ENCODE measurements around the gene ZNF462. TPM values are rescaled to one million over a fixed set of nuclear protein-coding genes. Genes with fewer than 3 reads are reported as not detected.

The ZNF462 gene
- total RNA-seq, 2 donors from 2014 or later: 6.0 to 11.0 TPM

- no peak overlapping the region for H3K4me3 Mint-ChIP-seq
- no peaks in the 10 kb centered on the region for H3K4me1 Mint-ChIP-seq
- ATAC-seq (no peak), DNase-seq (no peak)
- H3K9me3 ChIP-seq (ENCODE audit: control insufficient read depth, low read length, poor library complexity, severe bottlenecking): no peaks in the 10 kb centered on the region
- no peak overlapping the region for H3K27ac Mint-ChIP-seq
- no peaks in the 10 kb centered on the region for H3K36me3 Mint-ChIP-seq (ENCODE audit: low read depth)
- no peaks in the 10 kb centered on the region for H3K27me3 Mint-ChIP-seq
Observed at GRCh38 chr9:107008447-107008846, 145.5 kb downstream of the ZNF462 start.

- Mint-ChIP-seq H3K27me3 (no peaks in the 10 kb centered on the region), H3K27ac (no peak overlapping the region), H3K4me3 (no peak overlapping the region), H3K4me1 (no peaks in the 10 kb centered on the region), H3K36me3 (ENCODE audit: low read depth) (no peaks in the 10 kb centered on the region)
- ATAC-seq (no peak), DNase-seq (no peak)
- H3K9me3 ChIP-seq (ENCODE audit: control insufficient read depth, low read length, poor library complexity, severe bottlenecking): no peaks in the 10 kb centered on the region
Observed at GRCh38 chr9:107016383-107016782, 153.4 kb downstream of the ZNF462 start.

- no peak overlapping the region for H3K27ac Mint-ChIP-seq
Observed at GRCh38 chr9:107018861-107019545, 156.0 kb downstream of the ZNF462 start.

GRCh38 chr9:107020040-107020530 lies 157.1 kb downstream of the ZNF462 start:
- Mint-ChIP-seq H3K4me1 (no peaks in the 10 kb centered on the region), H3K27ac (no peak overlapping the region), H3K4me3 (no peak overlapping the region), H3K36me3 (ENCODE audit: low read depth) (no peaks in the 10 kb centered on the region), H3K27me3 (no peaks in the 10 kb centered on the region)
- ATAC-seq: no peak
- no peaks in the 10 kb centered on the region for H3K9me3 ChIP-seq (ENCODE audit: control insufficient read depth, low read length, poor library complexity, severe bottlenecking)
- no peak for DNase-seq

More at GRCh38 chr9:107018861-107019545, 156.0 kb downstream of the ZNF462 start:
- Mint-ChIP-seq H3K27me3 (no peaks in the 10 kb centered on the region), H3K4me3 (no peak overlapping the region), H3K4me1 (no peaks in the 10 kb centered on the region), H3K36me3 (ENCODE audit: low read depth) (no peaks in the 10 kb centered on the region)
- ATAC-seq (no peak), DNase-seq (no peak)
- no peaks in the 10 kb centered on the region for H3K9me3 ChIP-seq (ENCODE audit: control insufficient read depth, low read length, poor library complexity, severe bottlenecking)

GRCh38 chr9:107024193-107024592 lies 161.2 kb downstream of the ZNF462 start:
- Mint-ChIP-seq H3K4me1 (no peaks in the 10 kb centered on the region), H3K27ac (no peak overlapping the region), H3K36me3 (ENCODE audit: low read depth) (no peaks in the 10 kb centered on the region), H3K27me3 (no peaks in the 10 kb centered on the region), H3K4me3 (no peak overlapping the region)
- H3K9me3 ChIP-seq (ENCODE audit: control insufficient read depth, low read length, poor library complexity, severe bottlenecking): no peaks in the 10 kb centered on the region
- no peak for DNase-seq
- ATAC-seq: no peak

GRCh38 chr9:107025260-107026035 lies 162.5 kb downstream of the ZNF462 start:
- Mint-ChIP-seq H3K4me3 (no peak overlapping the region), H3K27ac (no peak overlapping the region), H3K4me1 (no peaks in the 10 kb centered on the region), H3K36me3 (ENCODE audit: low read depth) (no peaks in the 10 kb centered on the region), H3K27me3 (no peaks in the 10 kb centered on the region)
- ATAC-seq (no peak), DNase-seq (no peak)
- no peaks in the 10 kb centered on the region for H3K9me3 ChIP-seq (ENCODE audit: control insufficient read depth, low read length, poor library complexity, severe bottlenecking)

GRCh38 chr9:107029146-107029545 lies 166.2 kb downstream of the ZNF462 start:
- no peak for ATAC-seq
- no peak overlapping the region for H3K27ac Mint-ChIP-seq

GRCh38 chr9:107033966-107034365 lies 171.0 kb downstream of the ZNF462 start:
- no peak overlapping the region for H3K27ac Mint-ChIP-seq
- no peak overlapping the region for H3K4me3 Mint-ChIP-seq
- ATAC-seq (no peak), DNase-seq (no peak)
- no peaks in the 10 kb centered on the region for H3K27me3 Mint-ChIP-seq
- no peaks in the 10 kb centered on the region for H3K36me3 Mint-ChIP-seq (ENCODE audit: low read depth)
- H3K4me1 Mint-ChIP-seq: no peaks in the 10 kb centered on the region
- H3K9me3 ChIP-seq (ENCODE audit: control insufficient read depth, low read length, poor library complexity, severe bottlenecking): no peaks in the 10 kb centered on the region

More at GRCh38 chr9:107029146-107029545, 166.2 kb downstream of the ZNF462 start:
- no peak overlapping the region for H3K4me3 Mint-ChIP-seq
- H3K4me1 Mint-ChIP-seq: no peaks in the 10 kb centered on the region
- DNase-seq: no peak
- H3K36me3 Mint-ChIP-seq (ENCODE audit: low read depth): no peaks in the 10 kb centered on the region
- H3K9me3 ChIP-seq (ENCODE audit: control insufficient read depth, low read length, poor library complexity, severe bottlenecking): no peaks in the 10 kb centered on the region
- no peaks in the 10 kb centered on the region for H3K27me3 Mint-ChIP-seq

GRCh38 chr9:107034831-107035230 lies 171.9 kb downstream of the ZNF462 start:
- H3K27ac Mint-ChIP-seq: no peak overlapping the region
- DNase-seq: no peak
- ATAC-seq: no peak
- no peak overlapping the region for H3K4me3 Mint-ChIP-seq
- no peaks in the 10 kb centered on the region for H3K4me1 Mint-ChIP-seq
- no peaks in the 10 kb centered on the region for H3K9me3 ChIP-seq (ENCODE audit: control insufficient read depth, low read length, poor library complexity, severe bottlenecking)
- H3K36me3 Mint-ChIP-seq (ENCODE audit: low read depth): no peaks in the 10 kb centered on the region
- H3K27me3 Mint-ChIP-seq: no peaks in the 10 kb centered on the region

GRCh38 chr9:107036367-107036766 lies 173.4 kb downstream of the ZNF462 start:
- ATAC-seq (no peak), DNase-seq (no peak)
- Mint-ChIP-seq H3K27me3 (no peaks in the 10 kb centered on the region), H3K4me1 (no peaks in the 10 kb centered on the region), H3K27ac (no peak overlapping the region), H3K36me3 (ENCODE audit: low read depth) (no peaks in the 10 kb centered on the region), H3K4me3 (no peak overlapping the region)
- H3K9me3 ChIP-seq (ENCODE audit: control insufficient read depth, low read length, poor library complexity, severe bottlenecking): no peaks in the 10 kb centered on the region

- H3K4me1 Mint-ChIP-seq: no peaks in the 10 kb centered on the region
- no peaks in the 10 kb centered on the region for H3K27me3 Mint-ChIP-seq
- ATAC-seq (no peak), DNase-seq (no peak)
- H3K36me3 Mint-ChIP-seq (ENCODE audit: low read depth): no peaks in the 10 kb centered on the region
- no peak overlapping the region for H3K4me3 Mint-ChIP-seq
- no peaks in the 10 kb centered on the region for H3K9me3 ChIP-seq (ENCODE audit: control insufficient read depth, low read length, poor library complexity, severe bottlenecking)
- H3K27ac Mint-ChIP-seq: no peak overlapping the region
Observed at GRCh38 chr9:107039542-107039941, 176.6 kb downstream of the ZNF462 start.

GRCh38 chr9:107042606-107043005 lies 179.6 kb downstream of the ZNF462 start:
- Mint-ChIP-seq H3K36me3 (ENCODE audit: low read depth) (no peaks in the 10 kb centered on the region), H3K27ac (no peak overlapping the region), H3K4me3 (no peak overlapping the region), H3K27me3 (no peaks in the 10 kb centered on the region), H3K4me1 (no peaks in the 10 kb centered on the region)
- ATAC-seq (no peak), DNase-seq (no peak)
- no peaks in the 10 kb centered on the region for H3K9me3 ChIP-seq (ENCODE audit: control insufficient read depth, low read length, poor library complexity, severe bottlenecking)

- Mint-ChIP-seq H3K4me3 (no peak overlapping the region), H3K27ac (no peak overlapping the region), H3K36me3 (ENCODE audit: low read depth) (no peaks in the 10 kb centered on the region), H3K4me1 (no peaks in the 10 kb centered on the region), H3K27me3 (no peaks in the 10 kb centered on the region)
- no peak for ATAC-seq
- DNase-seq: no peak
- no peaks in the 10 kb centered on the region for H3K9me3 ChIP-seq (ENCODE audit: control insufficient read depth, low read length, poor library complexity, severe bottlenecking)
Observed at GRCh38 chr9:107043886-107044285, 180.9 kb downstream of the ZNF462 start.

Data from T-helper 17 cell (primary cell).